HUES64 (cell line): ENCODE data around the gene TPD52L1.
"Not testable (repeated sequence)": the region's sequence is repeated elsewhere in the genome, so short reads cannot be mapped to it uniquely, and the experiment has no call there.

Experiments
- H3K27ac ChIP-seq: 2 replicates; pipeline ENCODE4 v1.7.0; 2013; ENCODE audit warnings: low read depth, low read length, inconsistent platforms
- H3K27me3 ChIP-seq: 2 replicates; pipeline ENCODE4 v1.6.1; 2013; ENCODE audit warnings: mild to moderate bottlenecking, low read length; ENCODE audit not compliant: insufficient read depth
- H3K36me3 ChIP-seq: 2 replicates; pipeline ENCODE4 v1.6.1; 2013; ENCODE audit warnings: mild to moderate bottlenecking, low read length; ENCODE audit not compliant: insufficient read depth
- H3K4me1 ChIP-seq: 2 replicates; pipeline ENCODE4 v1.6.1; 2013; ENCODE audit warnings: mild to moderate bottlenecking, low read length, moderate library complexity; ENCODE audit not compliant: insufficient read depth
- H3K4me3 ChIP-seq: 2 replicates; pipeline ENCODE4 v1.5.1; 2013; ENCODE audit warnings: mild to moderate bottlenecking, low read length, moderate library complexity
- H3K9ac ChIP-seq: 2 replicates; pipeline ENCODE4 v1.6.1; 2013; ENCODE audit warnings: mild to moderate bottlenecking, low read depth, low read length
- H3K9me3 ChIP-seq: 2 replicates; pipeline ENCODE4 v1.6.1; 2013; ENCODE audit warnings: low read depth, low read length; ENCODE audit not compliant: insufficient read depth
- WGBS: fragments of 150-250, 120-280 bp; methylation state at CpG from one replicate; pipeline ENCODE4 v1.1.7; 2013; ENCODE audit warnings: missing lambda C conversion rate; 5-methylcytosine and 5-hydroxymethylcytosine counted together

TPD52L1 gene

DNA sequence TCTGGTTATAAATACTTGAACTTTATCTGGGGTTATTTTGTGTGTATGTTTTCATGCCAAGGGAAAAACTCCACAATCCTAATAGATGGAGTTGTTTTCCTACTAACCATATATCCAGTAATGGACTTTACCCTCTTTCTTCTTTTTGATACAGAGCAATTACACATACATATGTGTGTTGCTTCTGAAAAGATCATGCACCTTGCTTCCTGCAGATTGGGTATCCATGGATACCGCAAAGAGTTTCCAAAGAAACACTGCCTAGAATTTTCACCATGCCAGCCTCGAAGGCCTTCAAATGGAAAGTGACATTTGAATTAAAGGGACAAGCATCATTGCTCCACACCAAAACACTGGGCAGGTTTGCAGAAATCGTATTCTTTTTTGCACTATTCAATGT, 121.4 kb downstream of the TPD52L1 start:
- Histone ChIP-seq H3K27me3 (no peaks in the 10 kb centered on the region), H3K27ac (no peak overlapping the region), H3K36me3 (peaks cover 38% of the 10 kb centered on the region)

DNA sequence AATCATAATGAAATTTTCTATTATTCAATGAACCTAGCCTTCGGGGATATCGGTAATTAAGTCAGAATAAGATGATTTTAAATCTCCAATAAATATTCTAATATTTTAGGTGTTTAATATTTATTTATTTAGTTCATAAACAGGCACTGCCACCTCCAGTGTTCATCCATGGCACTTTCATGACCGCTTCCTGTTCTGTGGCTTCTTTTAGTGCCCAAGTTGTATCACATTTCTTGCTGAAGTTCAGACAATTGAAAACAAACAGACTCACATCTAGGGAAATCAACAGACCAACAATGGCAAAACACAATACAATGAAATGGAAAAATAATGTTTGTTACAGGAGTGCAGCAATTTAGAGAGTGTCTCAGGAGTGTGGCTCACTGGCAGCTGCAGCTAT, 122.2 kb downstream of the TPD52L1 start:
- Histone ChIP-seq H3K4me1 (peaks cover 4% of the 10 kb centered on the region; the same call in 1 of the 2 replicates), H3K9ac (no peak overlapping the region), H3K36me3 (peaks cover 44% of the 10 kb centered on the region)

More for the DNA sequence above, 121.4 kb downstream of the TPD52L1 start:
- H3K9ac ChIP-seq, result no peak overlapping the region
- H3K4me3 ChIP-seq, result no peak overlapping the region
- 95% methylated on average over 2 of the region's 3 CpGs for WGBS
- peaks cover 4% of the 10 kb centered on the region; the same call in 1 of the 2 replicates for H3K4me1 ChIP-seq
- no peaks in the 10 kb centered on the region for H3K9me3 ChIP-seq

DNA sequence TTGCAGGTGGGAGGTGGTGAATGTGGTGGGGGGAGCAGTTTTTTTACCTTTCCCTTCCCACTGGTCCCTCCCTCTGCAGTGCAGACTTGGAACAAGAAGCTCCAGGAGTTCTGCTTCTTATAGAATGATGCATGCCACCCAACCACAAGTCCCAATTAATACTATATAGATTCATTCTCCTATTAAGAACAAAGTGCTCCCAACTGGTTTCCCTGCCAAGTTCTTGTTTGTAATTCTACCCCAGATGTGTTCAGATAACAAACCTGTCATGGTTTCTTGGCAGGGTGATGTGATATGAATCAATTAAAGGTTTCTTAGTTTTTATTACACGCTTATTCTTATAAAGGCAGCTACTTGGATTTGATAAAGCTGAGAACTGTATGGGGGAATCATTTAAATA, 124.3 kb downstream of the TPD52L1 start:
- no peaks in the 10 kb centered on the region for H3K27me3 ChIP-seq
- peaks cover 49% of the 10 kb centered on the region for H3K36me3 ChIP-seq
- no peak overlapping the region for H3K4me3 ChIP-seq
- H3K27ac ChIP-seq, result no peak overlapping the region
- H3K9ac ChIP-seq, result no peak overlapping the region
- WGBS, result 100% methylated on average over 1 of the region's 1 CpG
- H3K9me3 ChIP-seq, result 0 out of 2 replicates have a peak, but pooled peaks cover 6% of the 10 kb centered on the region
- peaks cover 4% of the 10 kb centered on the region; the same call in 1 of the 2 replicates for H3K4me1 ChIP-seq

More for the DNA sequence above, 122.2 kb downstream of the TPD52L1 start:
- Histone ChIP-seq H3K4me3 (no peak overlapping the region), H3K9me3 (0 out of 2 replicates have a peak, but pooled peaks cover 5% of the 10 kb centered on the region), H3K27ac (no peak overlapping the region), H3K27me3 (no peaks in the 10 kb centered on the region)
- WGBS, result 100% methylated on average over 1 of the region's 3 CpGs

GRCh38 chr6:125279961-125280360, 126.4 kb downstream of the TPD52L1 start:
- Histone ChIP-seq H3K27me3 (no peaks in the 10 kb centered on the region), H3K4me3 (no peak overlapping the region), H3K27ac (no peak overlapping the region), H3K4me1 (peaks cover 4% of the 10 kb centered on the region; the same call in 1 of the 2 replicates), H3K9ac (no peak overlapping the region), H3K36me3 (peaks cover 44% of the 10 kb centered on the region), H3K9me3 (0 out of 2 replicates have a peak, but pooled peaks cover 6% of the 10 kb centered on the region)
- 97% methylated on average over 7 of the region's 7 CpGs for WGBS

DNA sequence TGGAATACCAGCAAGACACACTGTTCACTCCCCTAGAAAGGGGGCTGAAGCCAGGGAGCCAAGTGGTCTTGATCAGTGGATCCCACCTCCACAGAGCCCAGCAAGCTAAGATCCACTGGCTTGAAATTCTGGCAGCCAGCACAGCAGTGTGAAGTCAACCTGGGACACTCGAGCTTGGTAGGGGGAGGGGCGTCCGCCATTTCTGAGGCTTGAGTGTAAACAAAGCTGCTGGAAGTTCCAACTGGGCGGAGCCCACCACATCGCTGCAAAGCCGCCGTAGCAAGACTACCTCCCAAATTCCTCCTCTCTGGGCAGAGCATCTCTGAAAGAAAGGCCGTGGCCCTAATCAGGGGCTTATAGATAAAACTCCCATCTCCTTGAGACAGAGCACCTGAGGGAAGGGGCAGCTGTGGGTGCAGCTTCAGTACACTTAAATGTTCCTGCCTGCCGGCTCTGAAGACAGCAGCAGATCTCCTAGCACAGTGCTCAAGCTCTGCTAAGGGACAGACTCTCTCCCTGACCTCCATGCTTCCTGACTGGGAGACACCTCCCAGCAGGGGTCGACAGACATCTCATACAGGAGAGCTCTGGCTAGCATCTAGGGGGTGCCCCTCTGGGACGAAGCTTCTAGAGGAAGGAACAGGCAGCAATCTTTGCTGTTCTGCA, 126.9 kb downstream of the TPD52L1 start:
- not testable (repeated sequence) for H3K4me1 ChIP-seq, H3K9me3 ChIP-seq, H3K27me3 ChIP-seq, H3K27ac ChIP-seq, H3K9ac ChIP-seq, H3K4me3 ChIP-seq
- 67% methylated on average over 11 of the region's 11 CpGs for WGBS
- peaks cover 44% of the 10 kb centered on the region for H3K36me3 ChIP-seq

DNA sequence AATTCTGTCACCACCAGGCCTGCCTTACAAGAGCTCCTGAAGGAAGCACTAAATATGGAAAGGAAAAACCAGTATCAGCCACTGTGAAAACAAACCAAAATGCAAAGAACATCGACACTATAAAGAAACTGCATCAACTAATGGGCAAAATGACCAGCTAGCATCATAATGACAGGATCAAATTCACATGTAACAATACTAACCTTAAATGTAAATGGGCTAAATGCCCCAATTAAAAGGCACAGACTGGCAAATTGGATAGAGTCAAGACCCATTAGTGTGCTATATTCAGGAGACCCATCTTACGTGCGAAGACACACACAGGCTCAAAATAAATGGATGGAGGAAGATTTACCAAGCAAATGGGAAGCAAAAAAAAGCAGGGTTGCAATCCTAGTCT, 128.9 kb downstream of the TPD52L1 start:
- not testable (repeated sequence) for H3K4me3 ChIP-seq, H3K27me3 ChIP-seq, H3K9ac ChIP-seq, H3K27ac ChIP-seq, H3K4me1 ChIP-seq
- WGBS, result 92% methylated on average over 3 of the region's 3 CpGs
- Histone ChIP-seq H3K9me3 (peaks cover 15% of the 10 kb centered on the region; the same call in 1 of the 2 replicates), H3K36me3 (peaks cover 45% of the 10 kb centered on the region)

DNA sequence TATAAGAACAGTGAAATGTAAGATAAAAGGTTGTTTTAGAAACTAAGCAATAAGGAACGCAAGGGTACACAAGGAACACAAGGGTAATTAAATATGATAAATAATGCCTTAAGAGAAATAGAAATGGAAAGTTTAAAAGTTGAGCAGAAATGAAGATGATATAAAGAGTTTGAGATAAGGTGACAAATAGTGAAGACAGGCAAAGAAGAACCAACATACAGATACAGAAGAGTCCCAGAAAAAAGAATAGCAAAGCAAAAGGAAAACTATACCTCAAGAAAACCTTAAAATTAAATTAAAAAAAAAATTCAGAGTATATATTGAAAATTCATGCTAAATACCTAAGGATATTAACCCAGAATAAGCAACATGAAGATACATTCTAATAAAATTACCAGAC, 131.8 kb downstream of the TPD52L1 start:
- Histone ChIP-seq H3K27me3 (no peaks in the 10 kb centered on the region), H3K9me3 (peaks cover 14% of the 10 kb centered on the region; the same call in 1 of the 2 replicates), H3K4me3 (no peak overlapping the region), H3K36me3 (peaks cover 54% of the 10 kb centered on the region), H3K27ac (no peak overlapping the region), H3K9ac (no peak overlapping the region), H3K4me1 (no peaks in the 10 kb centered on the region)
- WGBS, result 96% methylated on average over 1 of the region's 1 CpG

- peaks cover 9% of the 10 kb centered on the region; the same call in 1 of the 2 replicates for H3K9me3 ChIP-seq
- H3K4me3 ChIP-seq, result no peak overlapping the region
- no peak overlapping the region for H3K27ac ChIP-seq
- no peaks in the 10 kb centered on the region for H3K27me3 ChIP-seq
- H3K36me3 ChIP-seq, result peaks cover 56% of the 10 kb centered on the region
- H3K9ac ChIP-seq, result no peak overlapping the region
- no peaks in the 10 kb centered on the region for H3K4me1 ChIP-seq
- no CpG with 5 or more reads among the region's 1 CpG for WGBS
These were observed 132.4 kb downstream of the TPD52L1 start for GRCh38 chr6:125285936-125286335.

- 91% methylated on average over 9 of the region's 9 CpGs for WGBS
- H3K27ac ChIP-seq, result no peak overlapping the region
- H3K27me3 ChIP-seq, result no peaks in the 10 kb centered on the region
- H3K4me3 ChIP-seq, result no peak overlapping the region
- peaks cover 9% of the 10 kb centered on the region; the same call in 1 of the 2 replicates for H3K9me3 ChIP-seq
- H3K4me1 ChIP-seq, result no peaks in the 10 kb centered on the region
- H3K9ac ChIP-seq, result no peak overlapping the region
- peaks cover 66% of the 10 kb centered on the region for H3K36me3 ChIP-seq
These were observed 134.1 kb downstream of the TPD52L1 start for GRCh38 chr6:125287718-125288117.

DNA sequence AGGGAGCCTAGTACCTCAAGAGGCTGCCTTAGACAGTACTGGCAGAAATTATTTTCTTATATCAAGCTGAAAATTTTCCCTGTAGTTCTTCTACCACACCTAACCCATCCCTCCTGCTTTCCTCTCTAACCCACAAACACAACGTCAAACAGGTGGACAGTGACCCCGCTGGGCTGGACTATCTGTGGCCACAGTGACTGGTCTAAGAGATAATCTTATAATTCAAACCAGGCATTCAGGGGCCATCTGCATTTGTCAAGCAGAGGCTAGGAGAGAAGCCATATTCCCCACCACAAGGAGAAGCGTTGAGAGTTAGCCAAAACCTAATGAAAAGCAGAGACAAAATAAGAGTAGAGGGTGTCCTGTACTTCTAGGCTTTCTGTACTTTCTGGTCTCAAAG, 140.0 kb downstream of the TPD52L1 start:
- no peak overlapping the region for H3K27ac ChIP-seq
- H3K9me3 ChIP-seq, result no peaks in the 10 kb centered on the region
- no peaks in the 10 kb centered on the region for H3K4me1 ChIP-seq
- H3K4me3 ChIP-seq, result no peak overlapping the region
- no peak overlapping the region for H3K9ac ChIP-seq
- 90% methylated on average over 3 of the region's 3 CpGs for WGBS
- no peaks in the 10 kb centered on the region for H3K27me3 ChIP-seq
- H3K36me3 ChIP-seq, result peaks cover 91% of the 10 kb centered on the region

DNA sequence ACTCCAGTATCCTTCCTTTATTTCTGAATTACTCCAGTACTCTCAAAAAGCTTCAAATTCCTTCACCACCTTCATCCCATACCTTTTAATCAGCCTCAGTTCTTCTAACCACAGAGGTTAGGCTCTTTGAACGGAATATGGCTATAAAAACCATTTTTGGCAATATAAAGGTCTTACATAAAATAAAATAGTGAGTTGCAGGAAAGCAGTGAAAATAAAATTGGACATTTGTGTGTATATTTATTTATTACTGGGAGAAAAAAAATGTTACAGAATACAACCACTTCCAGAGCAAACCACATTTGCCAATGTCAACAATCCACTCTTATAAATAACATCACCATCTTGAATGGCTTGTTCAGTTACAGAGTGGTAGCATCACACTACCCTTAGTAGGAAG, 140.5 kb downstream of the TPD52L1 start:
- H3K9me3 ChIP-seq, result no peaks in the 10 kb centered on the region
- H3K4me3 ChIP-seq, result no peak overlapping the region
- no peak overlapping the region for H3K27ac ChIP-seq
- H3K9ac ChIP-seq, result no peak overlapping the region
- H3K36me3 ChIP-seq, result peaks cover 95% of the 10 kb centered on the region
- H3K4me1 ChIP-seq, result no peaks in the 10 kb centered on the region
- H3K27me3 ChIP-seq, result no peaks in the 10 kb centered on the region
- no CpG with 5 or more reads among the region's 1 CpG for WGBS
